ENCODE data around the gene PDE3A.

DNA sequence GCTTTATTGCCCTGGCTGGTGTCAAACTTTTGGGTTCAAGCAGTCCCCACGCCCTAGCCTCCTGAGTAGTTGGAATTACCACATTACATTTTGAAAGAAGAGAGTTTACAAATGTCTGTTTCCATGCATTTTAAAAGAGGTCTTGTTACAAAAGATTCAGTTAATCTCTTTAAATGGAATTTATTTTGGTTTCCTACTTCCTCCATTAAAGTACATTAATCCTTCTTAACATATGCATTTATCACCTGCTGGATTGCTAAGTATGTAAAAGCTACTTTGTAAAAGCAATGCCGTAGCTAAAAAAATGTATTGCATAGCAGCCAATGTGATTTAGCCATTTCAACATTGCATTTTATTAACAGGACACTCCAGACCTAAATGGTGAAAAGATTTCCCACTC, 80.4 kb downstream of the PDE3A start:
- TF ChIP-seq, protein P1, sequence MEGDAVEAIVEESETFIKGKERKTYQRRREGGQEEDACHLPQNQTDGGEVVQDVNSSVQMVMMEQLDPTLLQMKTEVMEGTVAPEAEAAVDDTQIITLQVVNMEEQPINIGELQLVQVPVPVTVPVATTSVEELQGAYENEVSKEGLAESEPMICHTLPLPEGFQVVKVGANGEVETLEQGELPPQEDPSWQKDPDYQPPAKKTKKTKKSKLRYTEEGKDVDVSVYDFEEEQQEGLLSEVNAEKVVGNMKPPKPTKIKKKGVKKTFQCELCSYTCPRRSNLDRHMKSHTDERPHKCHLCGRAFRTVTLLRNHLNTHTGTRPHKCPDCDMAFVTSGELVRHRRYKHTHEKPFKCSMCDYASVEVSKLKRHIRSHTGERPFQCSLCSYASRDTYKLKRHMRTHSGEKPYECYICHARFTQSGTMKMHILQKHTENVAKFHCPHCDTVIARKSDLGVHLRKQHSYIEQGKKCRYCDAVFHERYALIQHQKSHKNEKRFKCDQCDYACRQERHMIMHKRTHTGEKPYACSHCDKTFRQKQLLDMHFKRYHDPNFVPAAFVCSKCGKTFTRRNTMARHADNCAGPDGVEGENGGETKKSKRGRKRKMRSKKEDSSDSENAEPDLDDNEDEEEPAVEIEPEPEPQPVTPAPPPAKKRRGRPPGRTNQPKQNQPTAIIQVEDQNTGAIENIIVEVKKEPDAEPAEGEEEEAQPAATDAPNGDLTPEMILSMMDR (conservative IDR thresholded peaks at IDR 0.05; ENCODE audit: low read depth, low read length) = no peak
- TF ChIP-seq EZH2 (IDR thresholded peaks at IDR 0.05; ENCODE audit: low read length, unreplicated experiment) = no peak
- TF ChIP-seq EZH2phosphoT487 (IDR thresholded peaks at IDR 0.05; ENCODE audit: borderline replicate concordance, low read length) = no peak

Data from PC-3 (cell line).